Nephron (organoid): ENCODE results near the gene PPP6R2.
A peak's percentile ranks its signal among the peaks of the same experiment; 100 is the strongest.

Experiments used
- H3K27ac Mint-ChIP-seq, 3 experiments: 2 replicates each; pipeline ENCODE4 v1.8.0; 2020; ENCODE audit warnings: mixed read lengths in 3 of 3, mild to moderate bottlenecking in 2 of 3, moderate library complexity in 1 of 3
- H3K27me3 Mint-ChIP-seq: 2 replicates; pipeline ENCODE4 v1.8.0; 2021; ENCODE audit warnings: low read depth, mild to moderate bottlenecking, moderate library complexity, mixed read lengths
- H3K36me3 Mint-ChIP-seq: 2 replicates; pipeline ENCODE4 v1.8.0; 2020; ENCODE audit warnings: low read depth, mixed read lengths
- H3K4me1 Mint-ChIP-seq: 2 replicates; pipeline ENCODE4 v1.8.0; 2020; ENCODE audit warnings: mixed read lengths
- H3K4me3 Mint-ChIP-seq, 3 experiments: 2 replicates each; pipeline ENCODE4 v1.8.0; 2020; ENCODE audit warnings: mild to moderate bottlenecking in 3 of 3, mixed read lengths in 3 of 3, moderate library complexity in 2 of 3
- H3K9me3 Mint-ChIP-seq: 2 replicates; pipeline ENCODE4 v1.8.0; 2020; ENCODE audit warnings: mixed read lengths
- TF ChIP-seq, protein P1 (sequence below), 3 experiments: fragments of 200-600 bp; sonication (generic); IDR thresholded peaks; one replicate each; pipeline ENCODE4 v1.5.0; 2021; ENCODE audit warnings: antibody characterized with exemption in 3 of 3; ENCODE audit not compliant: unreplicated experiment in 3 of 3

Gene PPP6R2

DNA sequence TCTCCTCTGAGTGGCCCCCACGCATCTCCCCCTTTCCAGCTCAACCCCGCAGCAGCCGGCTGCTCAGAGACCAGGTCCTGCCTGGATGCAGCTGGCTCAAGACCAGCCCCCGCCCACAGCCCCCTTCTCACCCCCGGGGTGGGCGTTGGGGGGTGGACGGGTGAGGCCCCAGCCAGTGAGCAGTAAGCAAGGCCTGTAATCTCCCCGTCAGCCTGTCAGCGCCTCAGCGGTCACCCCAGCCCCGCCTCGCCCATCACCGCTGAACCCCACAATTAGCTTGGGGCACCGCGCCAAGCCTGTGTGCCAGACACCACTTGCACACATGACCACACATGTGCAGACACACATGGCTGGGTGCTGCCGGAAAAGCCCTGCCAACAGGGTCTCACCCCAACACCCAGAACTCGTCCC lies 41.5 kb upstream of the PPP6R2 start:
- TF ChIP-seq, protein P1, sequence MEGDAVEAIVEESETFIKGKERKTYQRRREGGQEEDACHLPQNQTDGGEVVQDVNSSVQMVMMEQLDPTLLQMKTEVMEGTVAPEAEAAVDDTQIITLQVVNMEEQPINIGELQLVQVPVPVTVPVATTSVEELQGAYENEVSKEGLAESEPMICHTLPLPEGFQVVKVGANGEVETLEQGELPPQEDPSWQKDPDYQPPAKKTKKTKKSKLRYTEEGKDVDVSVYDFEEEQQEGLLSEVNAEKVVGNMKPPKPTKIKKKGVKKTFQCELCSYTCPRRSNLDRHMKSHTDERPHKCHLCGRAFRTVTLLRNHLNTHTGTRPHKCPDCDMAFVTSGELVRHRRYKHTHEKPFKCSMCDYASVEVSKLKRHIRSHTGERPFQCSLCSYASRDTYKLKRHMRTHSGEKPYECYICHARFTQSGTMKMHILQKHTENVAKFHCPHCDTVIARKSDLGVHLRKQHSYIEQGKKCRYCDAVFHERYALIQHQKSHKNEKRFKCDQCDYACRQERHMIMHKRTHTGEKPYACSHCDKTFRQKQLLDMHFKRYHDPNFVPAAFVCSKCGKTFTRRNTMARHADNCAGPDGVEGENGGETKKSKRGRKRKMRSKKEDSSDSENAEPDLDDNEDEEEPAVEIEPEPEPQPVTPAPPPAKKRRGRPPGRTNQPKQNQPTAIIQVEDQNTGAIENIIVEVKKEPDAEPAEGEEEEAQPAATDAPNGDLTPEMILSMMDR (IDR thresholded peaks at IDR 0.05; ENCODE audit: unreplicated experiment in 3 of 3): no peak
- H3K9me3 Mint-ChIP-seq: no peaks in the 10 kb centered on the region
- no peaks in the 10 kb centered on the region for H3K27me3 Mint-ChIP-seq
- no peaks in the 10 kb centered on the region for H3K36me3 Mint-ChIP-seq
- peak overlapping the region in 2 of 3 experiments; percentile 83 to 85 for H3K27ac Mint-ChIP-seq
- H3K4me1 Mint-ChIP-seq: peaks cover 45% of the 10 kb centered on the region
- peak overlapping the region; percentile 31 to 71 (median 68) for H3K4me3 Mint-ChIP-seq

DNA sequence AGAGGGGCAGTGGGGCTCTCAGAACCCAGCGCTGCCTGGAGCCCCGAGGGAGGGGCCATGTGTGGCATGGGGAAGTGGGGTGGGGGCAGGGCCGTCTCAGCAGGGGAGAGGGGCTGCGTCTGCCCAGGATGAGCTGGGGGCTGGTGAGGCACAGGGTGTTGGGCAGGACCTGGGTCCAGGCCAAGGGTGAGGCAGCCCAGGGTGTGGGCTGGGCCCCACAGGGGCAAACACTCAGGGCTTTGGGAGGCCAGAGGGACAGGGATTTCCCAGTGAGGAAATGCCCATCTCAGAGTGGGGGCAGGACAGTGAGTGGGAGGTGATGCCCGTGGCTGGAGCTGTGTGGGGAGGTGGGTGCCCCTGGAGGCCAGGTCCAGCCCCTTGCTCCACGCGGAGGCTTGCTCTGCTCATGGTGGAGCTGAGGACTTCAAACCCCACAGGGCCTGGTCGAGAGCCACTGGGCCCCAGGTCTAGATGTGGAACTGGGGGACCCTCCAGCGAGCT lies 41.0 kb upstream of the PPP6R2 start:
- Mint-ChIP-seq H3K27ac (peak overlapping the region in 2 of 3 experiments; percentile 83 to 85), H3K36me3 (no peaks in the 10 kb centered on the region), H3K4me1 (peaks cover 45% of the 10 kb centered on the region), H3K9me3 (no peaks in the 10 kb centered on the region), H3K27me3 (no peaks in the 10 kb centered on the region), H3K4me3 (peak overlapping the region; percentile 21 to 71 (median 68))
- TF ChIP-seq, protein P1 (IDR thresholded peaks at IDR 0.05; ENCODE audit: unreplicated experiment in 3 of 3): no peak

DNA sequence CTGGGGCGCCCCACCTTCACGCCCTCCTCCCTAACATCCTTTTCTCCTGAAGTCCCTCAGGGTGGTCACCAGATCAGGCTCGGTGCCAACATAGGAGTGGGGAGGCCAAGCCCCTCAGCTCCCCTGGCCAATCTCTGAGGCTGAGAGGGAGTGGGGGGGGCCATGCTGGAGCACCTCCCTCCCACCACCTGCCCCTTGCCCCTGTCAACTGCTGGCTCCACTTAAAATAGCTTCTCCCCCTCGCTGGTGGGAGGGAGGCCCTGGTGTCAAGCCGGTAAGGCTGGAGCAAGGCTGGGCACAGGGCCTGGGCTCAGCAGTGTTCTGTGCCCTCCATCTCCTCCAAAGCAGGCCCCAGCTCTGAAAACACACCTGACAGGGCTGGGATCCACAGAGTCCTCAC lies 40.6 kb upstream of the PPP6R2 start:
- Mint-ChIP-seq H3K4me3 (peak overlapping the region; percentile 50 to 72 (median 58)), H3K4me1 (peaks cover 41% of the 10 kb centered on the region), H3K27me3 (no peaks in the 10 kb centered on the region), H3K36me3 (no peaks in the 10 kb centered on the region), H3K27ac (peak overlapping the region; percentile 83 to 91 (median 89)), H3K9me3 (no peaks in the 10 kb centered on the region)
- TF ChIP-seq, protein P1 (IDR thresholded peaks at IDR 0.05; ENCODE audit: unreplicated experiment in 3 of 3): no peak

DNA sequence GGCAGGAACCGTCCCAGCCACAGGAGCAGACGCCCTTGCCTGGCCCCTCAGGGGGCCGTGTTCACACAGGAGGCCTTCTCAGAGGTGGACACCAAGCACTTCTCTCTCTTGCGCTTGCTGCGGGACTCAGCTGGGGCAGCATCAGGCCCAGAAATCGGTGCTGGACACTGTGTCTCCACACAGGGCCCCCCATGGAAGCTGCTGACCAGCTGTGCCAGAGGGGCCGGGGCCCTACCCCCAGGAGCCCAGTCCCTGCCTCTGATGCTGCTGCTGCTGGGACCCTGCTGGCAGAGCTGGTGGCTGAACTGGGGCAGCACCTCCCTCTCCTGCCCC lies 39.6 kb upstream of the PPP6R2 start:
- TF ChIP-seq, protein P1 (IDR thresholded peaks at IDR 0.05; ENCODE audit: unreplicated experiment in 3 of 3): no peak
- Mint-ChIP-seq H3K27me3 (no peaks in the 10 kb centered on the region), H3K36me3 (no peaks in the 10 kb centered on the region), H3K4me1 (peaks cover 40% of the 10 kb centered on the region), H3K4me3 (peak overlapping the region; percentile 50 to 87 (median 72)), H3K9me3 (no peaks in the 10 kb centered on the region), H3K27ac (peak overlapping the region; percentile 83 to 91 (median 89))

DNA sequence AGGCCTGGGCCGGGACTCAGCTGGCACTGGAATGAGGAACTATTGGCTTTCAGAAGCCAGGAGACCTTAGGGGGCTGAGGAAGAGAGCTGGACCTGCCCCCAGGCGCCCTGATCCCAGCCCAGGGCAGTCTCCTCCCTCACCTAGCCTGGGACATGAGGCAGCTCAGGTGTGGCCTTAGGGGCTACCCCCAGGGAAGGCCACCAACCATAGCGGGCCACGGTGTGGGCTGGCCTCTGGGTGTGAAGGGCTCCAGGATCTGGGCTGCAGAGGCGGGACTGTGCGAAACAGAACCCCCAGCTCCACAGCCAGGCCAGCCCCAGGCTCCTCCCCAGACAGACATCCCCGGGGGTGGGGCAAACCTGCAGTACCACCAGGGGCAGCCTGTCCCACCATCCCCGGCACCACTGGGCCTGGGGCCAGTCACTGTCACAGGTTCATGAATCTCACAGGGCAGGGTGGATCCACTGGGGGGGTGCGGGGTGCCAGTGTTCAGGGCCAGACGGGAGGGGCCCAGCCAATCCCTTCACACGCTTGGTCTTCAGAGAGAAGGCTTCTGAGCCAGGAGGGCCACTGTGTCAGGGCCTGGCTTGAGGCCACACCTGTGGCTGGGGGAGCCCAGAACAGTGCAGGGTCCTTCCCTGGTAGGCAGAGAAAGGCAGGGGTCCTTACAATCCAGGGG lies 39.1 kb upstream of the PPP6R2 start:
- Mint-ChIP-seq H3K27ac (peak overlapping the region; percentile 82 to 91 (median 83)), H3K4me3 (peak overlapping the region; percentile 80 to 93 (median 87)), H3K27me3 (no peaks in the 10 kb centered on the region), H3K4me1 (peaks cover 45% of the 10 kb centered on the region), H3K36me3 (no peaks in the 10 kb centered on the region), H3K9me3 (no peaks in the 10 kb centered on the region)
- TF ChIP-seq, protein P1 (IDR thresholded peaks at IDR 0.05; ENCODE audit: unreplicated experiment in 3 of 3): no peak
